Posterior cingulate gyrus (tissue), 11 donors: Measurements from ENCODE around the gene BNIP2.
"Not testable (repeated sequence)": the region's sequence is repeated elsewhere in the genome, so short reads cannot be mapped to it uniquely, and the experiment has no call there.

Experiments
- DNase-seq, 10 donors: peaks; one replicate each; pipeline versions ENCODE4 v3.0.0 to v3.0.0-alpha.2; 2020 to 2021; ENCODE audit warnings: mixed read lengths in 3 of 10
- intact Hi-C: fragments of 100-400 bp; cut with DNase I; formaldehyde crosslinking; loops from one replicate; pipeline ENCODE4 v1.15.1; 2023

Gene BNIP2

DNA sequence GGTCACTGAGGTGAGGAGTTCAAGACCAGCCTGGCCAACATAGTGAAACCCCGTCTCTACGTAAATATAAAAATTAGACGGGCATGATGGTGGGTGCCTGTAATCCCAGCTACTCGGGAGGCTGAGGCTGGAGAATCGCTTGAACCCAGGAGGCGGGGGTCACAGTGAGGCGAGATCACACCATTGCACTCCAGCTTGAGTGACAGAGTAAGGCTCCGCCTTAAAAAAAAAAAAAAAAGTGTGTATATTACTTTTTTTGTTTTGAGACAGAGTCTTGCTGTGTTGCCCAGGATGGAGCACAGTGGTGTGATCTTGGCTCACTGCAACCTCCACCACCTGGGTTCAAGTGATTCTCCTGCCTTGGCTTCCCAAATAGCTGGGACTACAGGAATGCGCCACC lies 43.3 kb downstream of the BNIP2 start:
- DNase-seq, intact Hi-C loops: not testable (repeated sequence)

DNA sequence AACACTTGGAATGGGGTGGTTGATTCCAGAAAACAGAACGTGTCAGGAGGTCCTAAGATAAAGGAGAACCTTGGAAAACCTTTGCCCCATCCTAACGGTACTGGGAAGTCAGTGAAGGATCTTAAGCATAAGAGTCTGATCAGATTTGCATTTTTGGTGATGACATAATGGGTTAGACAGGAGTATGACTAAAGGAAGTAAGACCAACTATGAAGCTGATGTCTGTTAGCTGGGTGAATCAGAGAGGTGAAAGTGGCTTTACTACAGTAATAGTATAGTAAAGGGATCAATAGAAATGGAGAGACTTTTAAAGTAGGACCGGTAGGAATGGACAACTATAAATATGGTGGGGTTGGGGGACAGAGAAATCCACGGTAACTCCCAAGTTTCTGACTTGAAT lies 44.4 kb downstream of the BNIP2 start:
- intact Hi-C loops, result no loop called here
- no peak for DNase-seq

DNA sequence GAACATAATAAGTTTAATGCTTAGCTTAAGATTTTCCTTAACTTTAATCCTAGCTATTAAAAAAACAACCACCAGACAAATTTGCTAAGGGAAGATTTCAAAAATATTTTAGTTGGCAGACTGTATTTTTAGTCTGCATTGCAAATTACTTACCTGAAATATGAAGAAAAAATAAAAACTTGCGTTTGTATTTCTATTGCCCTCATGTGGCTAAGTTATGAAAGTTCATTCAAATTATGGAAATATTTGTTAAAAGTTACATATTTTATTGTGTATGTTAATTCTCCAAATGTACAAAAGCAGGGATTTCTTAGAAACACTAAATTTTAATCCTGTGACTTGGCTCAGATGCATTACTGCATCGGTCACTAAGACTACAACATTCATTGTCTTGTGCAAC lies 46.8 kb downstream of the BNIP2 start:
- DNase-seq, result no peak
- intact Hi-C loops, result no loop called here

DNA sequence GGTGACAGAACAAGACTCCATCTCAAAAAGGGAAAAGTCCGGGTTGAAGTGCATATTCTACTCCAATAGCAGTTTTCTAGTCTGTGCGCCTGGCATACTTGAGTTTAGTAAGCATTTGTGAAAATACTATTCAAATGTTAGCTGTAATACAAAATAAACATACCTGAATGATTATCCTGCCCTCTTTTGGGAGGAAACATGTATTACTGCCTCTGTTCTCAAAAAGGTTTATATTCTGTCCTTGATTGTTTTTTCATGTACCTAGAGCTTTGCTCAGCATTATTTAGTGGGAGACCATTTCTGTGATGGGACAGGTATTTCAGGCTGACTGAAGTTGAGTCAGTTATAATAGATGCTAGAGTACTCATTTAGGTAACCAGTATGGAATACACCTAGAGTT lies 51.6 kb downstream of the BNIP2 start:
- intact Hi-C loops, DNase-seq: not testable (repeated sequence)

DNA sequence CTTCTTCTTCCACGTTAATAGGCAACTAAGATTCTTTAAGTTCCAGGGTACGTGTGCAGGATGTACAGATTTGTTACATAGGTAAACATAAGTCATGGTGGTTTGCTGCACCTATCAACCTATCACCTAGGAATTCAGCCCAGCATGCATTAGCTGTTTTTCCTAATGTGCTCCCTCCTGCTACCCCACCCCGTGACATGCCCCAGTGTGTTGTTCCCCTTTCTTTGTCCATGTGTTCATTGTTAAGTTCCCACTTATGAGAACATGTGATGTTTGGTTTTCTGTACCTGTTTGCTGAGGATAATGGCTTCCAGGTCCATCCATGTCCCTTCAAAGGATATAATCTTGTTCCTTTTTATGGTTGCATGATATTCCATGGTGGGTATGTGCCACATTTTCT lies 52.9 kb downstream of the BNIP2 start:
- no peak for DNase-seq
- intact Hi-C loops, result no loop called here

DNA sequence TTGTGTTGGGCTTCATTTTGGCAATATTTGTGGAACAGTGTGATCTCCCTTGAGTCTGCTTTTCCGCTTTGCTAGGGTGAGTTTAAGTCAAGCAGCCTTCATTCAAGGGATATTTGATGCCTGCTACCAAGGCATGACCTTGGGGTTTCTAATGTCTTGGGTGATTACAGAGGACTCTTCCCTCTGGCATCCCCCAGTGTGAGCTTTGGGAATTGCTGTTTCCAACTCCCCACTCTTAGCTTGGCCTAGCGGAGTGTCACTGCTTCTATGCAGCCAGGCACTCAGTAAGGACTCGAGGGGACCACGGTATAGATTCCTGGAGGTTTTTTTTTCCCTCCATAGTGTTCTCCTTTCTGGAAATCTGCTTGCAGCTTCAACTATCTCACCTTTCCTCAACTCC lies 56.4 kb downstream of the BNIP2 start:
- DNase-seq, result no peak

DNA sequence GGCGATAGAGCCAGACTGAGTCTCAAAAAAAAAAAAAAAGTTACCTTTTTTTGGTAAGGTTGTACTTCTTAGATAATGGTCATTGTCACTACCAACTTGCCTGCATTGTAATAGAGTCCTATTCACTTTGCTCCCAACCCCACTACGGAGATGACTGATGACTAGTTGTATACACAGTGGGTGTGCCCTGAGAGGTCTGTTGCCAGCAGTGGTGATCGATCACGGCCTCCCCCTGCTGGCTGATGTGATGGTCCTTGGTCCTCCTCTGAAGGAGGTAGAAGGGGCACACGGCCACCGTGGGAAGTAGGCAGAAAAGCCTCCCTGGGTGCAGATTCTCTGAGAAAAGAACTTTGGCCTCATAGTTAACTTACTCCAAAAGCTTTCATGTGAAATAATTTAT lies 66.8 kb downstream of the BNIP2 start:
- no peak for DNase-seq
- intact Hi-C loops, result no loop called here

More for the DNA sequence above, 56.4 kb downstream of the BNIP2 start:
- intact Hi-C loops, result no loop called here

DNA sequence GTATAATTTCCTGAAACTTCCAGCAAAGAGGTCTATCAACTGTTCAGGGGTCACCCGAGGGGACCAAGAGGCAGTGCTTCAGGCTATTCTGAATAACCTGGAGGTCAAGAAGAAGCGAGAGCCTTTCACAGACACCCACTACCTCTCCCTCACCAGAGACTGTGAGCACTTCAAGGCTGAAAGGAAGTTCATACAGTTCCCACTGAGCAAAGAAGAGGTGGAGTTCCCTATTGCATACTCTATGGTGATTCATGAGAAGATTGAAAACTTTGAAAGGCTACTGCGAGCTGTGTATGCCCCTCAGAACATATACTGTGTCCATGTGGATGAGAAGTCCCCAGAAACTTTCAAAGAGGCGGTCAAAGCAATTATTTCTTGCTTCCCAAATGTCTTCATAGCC lies 70.7 kb downstream of the BNIP2 start:
- intact Hi-C loops, result no loop called here
- no peak for DNase-seq

DNA sequence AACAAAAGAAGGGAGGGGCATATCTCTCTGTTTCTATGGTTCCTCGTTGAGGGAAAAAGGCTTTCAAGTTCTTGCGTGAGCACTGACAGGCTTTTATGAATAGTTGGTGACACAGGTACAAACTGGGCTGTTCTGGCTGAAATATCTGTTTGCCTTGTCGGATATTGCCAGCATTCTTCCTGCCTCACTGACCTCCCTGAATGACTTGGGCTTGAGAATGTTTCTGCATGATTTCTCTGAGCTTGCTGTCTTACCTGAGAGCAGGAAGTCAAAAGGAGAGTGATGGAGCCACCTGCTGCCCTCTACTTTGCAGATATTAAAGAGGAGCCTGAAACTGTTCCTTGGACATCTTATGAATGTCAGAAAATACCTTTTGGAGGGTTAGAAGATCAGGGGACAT lies 72.7 kb downstream of the BNIP2 start:
- DNase-seq, result no peak
- intact Hi-C loops, result no loop called here

DNA sequence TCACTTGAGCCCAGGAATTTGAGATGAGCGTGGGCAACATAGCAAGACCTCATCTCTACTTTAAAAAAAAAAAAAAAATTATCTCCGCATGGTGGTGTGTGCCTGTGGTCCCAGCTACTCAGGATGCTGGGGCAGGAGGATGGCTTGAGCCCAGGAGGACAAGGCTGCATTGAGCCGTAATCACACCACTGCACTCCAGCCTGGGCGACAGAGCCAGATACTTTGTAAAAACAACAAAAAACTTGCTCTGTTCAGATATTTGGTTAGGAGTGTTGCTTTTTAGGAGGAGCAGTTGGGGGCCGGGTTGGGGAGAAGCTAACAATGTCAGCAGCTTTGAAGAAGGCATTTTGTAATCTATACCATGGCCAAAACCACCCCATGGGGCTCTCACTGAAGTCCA lies 73.5 kb downstream of the BNIP2 start:
- no peak for DNase-seq
- intact Hi-C loops, result no loop called here

DNA sequence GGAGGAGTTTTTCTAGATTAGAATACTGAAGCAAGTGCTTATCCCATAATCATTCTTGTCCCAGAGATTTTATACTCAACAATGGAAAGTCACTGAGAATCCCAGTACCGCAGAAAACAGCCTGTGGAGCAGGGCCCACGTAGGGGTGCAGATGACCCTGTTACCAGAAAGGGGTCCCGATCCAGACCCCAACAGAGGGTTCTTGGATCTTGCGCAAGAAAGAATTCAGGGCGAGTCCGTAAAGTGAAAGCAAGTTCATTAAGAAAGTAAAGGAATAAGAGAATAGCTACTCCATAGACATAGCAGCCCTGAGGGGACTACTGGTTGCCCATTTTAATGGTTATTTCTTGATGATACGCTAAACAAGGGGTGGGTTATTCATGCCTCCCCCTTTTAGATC lies 75.0 kb downstream of the BNIP2 start:
- intact Hi-C loops, result no loop called here
- no peak for DNase-seq

DNA sequence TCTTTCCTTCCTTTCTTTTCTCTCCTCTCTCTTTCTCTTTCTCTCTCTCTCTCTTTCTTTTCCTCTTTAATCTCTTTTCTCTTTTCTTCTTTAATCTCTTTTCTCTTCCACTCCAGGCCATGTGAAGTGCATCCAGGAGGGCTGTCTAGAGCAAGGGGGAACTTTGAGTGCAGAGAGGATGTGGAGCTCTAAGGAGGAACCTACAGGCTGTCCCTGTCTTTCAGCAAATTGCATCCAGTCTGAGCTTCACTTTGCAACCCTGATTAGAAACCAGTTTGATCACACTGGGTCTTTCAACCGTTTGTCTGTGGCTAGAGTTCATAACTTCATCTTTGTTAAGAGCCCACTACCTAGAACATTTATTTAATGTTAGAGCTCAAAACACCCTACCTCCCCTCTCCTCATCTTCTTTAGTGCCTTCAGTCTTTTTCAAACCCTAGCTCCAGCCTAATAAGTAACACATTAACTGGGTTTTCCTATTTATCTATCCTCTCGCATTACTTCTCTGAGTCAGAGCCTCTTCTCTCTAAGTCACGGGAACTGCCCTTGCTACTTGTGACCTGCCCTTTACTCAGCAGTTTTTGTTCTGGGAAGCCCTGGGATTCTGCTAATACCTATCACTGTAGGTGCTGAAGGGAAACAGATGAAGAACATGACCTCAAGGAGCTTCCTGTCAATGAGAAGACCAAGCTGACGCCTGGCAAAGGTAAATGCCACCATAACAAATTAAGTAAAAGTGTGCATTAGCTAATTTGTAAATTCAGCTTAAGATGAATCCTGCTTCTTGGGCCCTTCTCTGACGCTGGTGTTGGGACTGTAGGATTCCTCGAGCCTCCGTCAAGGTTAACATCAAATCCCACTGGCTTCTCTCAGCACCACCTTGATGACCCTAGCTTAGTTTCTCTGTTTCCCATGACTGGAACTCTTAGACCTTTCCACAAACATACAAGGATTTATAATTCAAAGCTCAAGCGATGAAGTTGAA lies 77.6 kb downstream of the BNIP2 start, which contains the start of gene GCNT3:
Gene GCNT3 (plus strand): TSS at position 508 of the 985 bp plus-strand sequence. CDS start 6,456 bp downstream, outside the sequence.
- intact Hi-C loops, result no loop called here
- no peak for DNase-seq

DNA sequence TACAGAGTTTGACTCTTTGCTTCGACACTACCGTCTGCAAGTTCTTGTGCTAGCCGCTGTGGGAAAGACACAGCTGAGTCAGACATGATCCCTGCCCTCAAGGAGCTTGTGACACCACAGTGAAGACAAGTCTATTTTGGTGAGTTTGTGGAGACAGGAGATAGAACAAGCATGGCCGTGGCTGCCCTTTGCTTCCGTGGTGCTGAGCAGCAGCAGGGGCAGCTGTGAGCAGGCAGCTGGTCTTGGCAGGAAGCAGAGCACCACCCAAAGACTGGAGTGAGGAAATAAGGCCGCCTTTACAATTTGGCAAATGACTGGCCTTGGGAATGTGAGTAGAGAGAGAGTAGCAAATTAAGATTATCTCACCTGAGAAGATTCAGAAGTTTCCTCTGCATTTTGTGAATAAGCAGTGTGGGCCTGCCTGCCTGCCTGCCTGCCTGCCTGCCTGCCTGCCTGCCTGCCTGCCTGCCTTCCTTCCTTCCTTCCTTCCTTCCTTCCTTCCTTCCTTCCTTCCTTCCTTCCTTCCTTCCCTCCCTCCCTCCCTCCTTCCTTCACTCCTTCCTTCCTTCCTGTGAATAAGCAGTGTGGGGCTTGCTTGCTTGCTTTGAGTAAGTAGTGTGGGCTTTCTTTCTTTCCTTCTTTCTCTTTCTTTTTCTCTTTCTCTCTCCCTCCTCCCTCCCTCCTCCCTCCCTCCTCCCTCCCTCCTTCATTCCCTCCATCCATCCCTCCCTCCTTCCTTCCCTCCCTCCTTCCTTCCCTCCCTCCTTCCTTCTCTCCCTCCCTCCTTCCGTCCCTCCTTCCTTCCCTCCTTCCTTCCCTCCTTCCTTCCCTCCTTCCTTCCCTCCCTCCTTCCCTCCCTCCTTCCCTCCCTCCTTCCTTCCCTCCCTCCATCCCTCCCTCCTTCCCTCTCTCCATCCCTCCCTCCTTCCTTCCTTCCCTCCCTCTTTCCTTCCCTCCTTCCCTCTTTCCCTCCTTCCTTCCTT lies 79.1 kb downstream of the BNIP2 start:
- intact Hi-C loops, result no loop called here
- no peak for DNase-seq
